ENCODE results near the gene WDR49. TPM values are rescaled to one million over a fixed set of nuclear protein-coding genes. Genes with fewer than 3 reads are reported as not detected.

WDR49 gene
- total RNA-seq, 2 donors from 2014 or later: 0.93 to 1.6 TPM

- H3K4me3 Mint-ChIP-seq: no peak overlapping the region
Measured at GRCh38 chr3:167480748-167481147, 173.0 kb downstream of the WDR49 start.

GRCh38 chr3:167473863-167474262 lies 179.9 kb downstream of the WDR49 start, which contains the start of gene SERPINI2:
Gene SERPINI2, minus strand, starts transcription at chr3:167474042. Its CDS starts 2,208 bp downstream, at chr3:167471834.
- Histone ChIP-seq H3K27ac (ENCODE audit: low read depth, low read length) (no peak within 1 kb of the TSS), H3K4me3 (ENCODE audit: low read length) (no peak within 1 kb of the TSS), H3K4me1 (ENCODE audit: control insufficient read depth, insufficient read depth, low read length) (no peaks in the 10 kb centered on the region), H3K36me3 (ENCODE audit: control insufficient read depth, insufficient read depth, low read length) (no peaks in the 10 kb centered on the region), H3K9ac (ENCODE audit: extremely low read depth, low read length, poor library complexity, severe bottlenecking) (no peak within 1 kb of the TSS), H3K27me3 (ENCODE audit: control insufficient read depth, insufficient read depth, low read length, poor library complexity, severe bottlenecking) (peaks cover 29% of the 10 kb centered on the region), H3K9me3 (ENCODE audit: control insufficient read depth, low read length) (no peaks in the 10 kb centered on the region)
- no peaks in the 10 kb centered on the region for H3K9me3 Mint-ChIP-seq
- no peaks in the 10 kb centered on the region for H3K36me3 Mint-ChIP-seq (ENCODE audit: low read depth)
- H3K27me3 Mint-ChIP-seq (ENCODE audit: insufficient read depth): peaks cover 6% of the 10 kb centered on the region
- WGBS, 2 experiments (ENCODE audit: insufficient coverage in 1 of 2, insufficient read length in 1 of 2): 94 to 100% methylated on average over 1 to 2 of the region's 4 CpGs
- H3K27ac Mint-ChIP-seq: no peak within 1 kb of the TSS
- no peaks in the 10 kb centered on the region for H3K4me1 Mint-ChIP-seq
- TF ChIP-seq CTCF (conservative IDR thresholded peaks at IDR 0.05): no peak
- DNase-seq: no peak
- no peak within 1 kb of the TSS for H3K4me3 Mint-ChIP-seq

More at GRCh38 chr3:167480748-167481147, 173.0 kb downstream of the WDR49 start:
- H3K36me3 Mint-ChIP-seq (ENCODE audit: low read depth): no peaks in the 10 kb centered on the region
- Histone ChIP-seq H3K9ac (ENCODE audit: extremely low read depth, low read length, poor library complexity, severe bottlenecking) (no peak overlapping the region), H3K4me3 (ENCODE audit: low read length) (no peak overlapping the region), H3K27ac (ENCODE audit: low read depth, low read length) (no peak overlapping the region), H3K36me3 (ENCODE audit: control insufficient read depth, insufficient read depth, low read length) (no peaks in the 10 kb centered on the region), H3K9me3 (ENCODE audit: control insufficient read depth, low read length) (peaks cover 10% of the 10 kb centered on the region), H3K4me1 (ENCODE audit: control insufficient read depth, insufficient read depth, low read length) (no peaks in the 10 kb centered on the region), H3K27me3 (ENCODE audit: control insufficient read depth, insufficient read depth, low read length, poor library complexity, severe bottlenecking) (peaks cover 91% of the 10 kb centered on the region)
- DNase-seq: no peak
- 92 to 100% methylated on average over 2 of the region's 2 CpGs for WGBS, 2 experiments (ENCODE audit: insufficient coverage in 1 of 2, insufficient read length in 1 of 2)
- H3K27me3 Mint-ChIP-seq (ENCODE audit: insufficient read depth): peaks cover 55% of the 10 kb centered on the region
- peaks cover 6% of the 10 kb centered on the region for H3K4me1 Mint-ChIP-seq
- TF ChIP-seq CTCF (conservative IDR thresholded peaks at IDR 0.05): no peak
- no peak overlapping the region for H3K27ac Mint-ChIP-seq
- no peaks in the 10 kb centered on the region for H3K9me3 Mint-ChIP-seq

- 93 to 100% methylated on average over 2 to 3 of the region's 3 CpGs for WGBS, 2 experiments (ENCODE audit: insufficient coverage in 1 of 2, insufficient read length in 1 of 2)
Measured at GRCh38 chr3:167469381-167469780, 184.4 kb downstream of the WDR49 start.

More at GRCh38 chr3:167469381-167469780, 184.4 kb downstream of the WDR49 start:
- no peaks in the 10 kb centered on the region for H3K27me3 Mint-ChIP-seq (ENCODE audit: insufficient read depth)
- no peak overlapping the region for H3K4me3 ChIP-seq (ENCODE audit: low read length)
- no peaks in the 10 kb centered on the region for H3K36me3 Mint-ChIP-seq (ENCODE audit: low read depth)
- no peak for TF ChIP-seq CTCF (conservative IDR thresholded peaks at IDR 0.05)
- DNase-seq: no peak
- H3K4me1 ChIP-seq (ENCODE audit: control insufficient read depth, insufficient read depth, low read length): no peaks in the 10 kb centered on the region
- no peak overlapping the region for H3K9ac ChIP-seq (ENCODE audit: extremely low read depth, low read length, poor library complexity, severe bottlenecking)
- H3K27ac ChIP-seq (ENCODE audit: low read depth, low read length): no peak overlapping the region
- no peaks in the 10 kb centered on the region for H3K36me3 ChIP-seq (ENCODE audit: control insufficient read depth, insufficient read depth, low read length)
- H3K9me3 ChIP-seq (ENCODE audit: control insufficient read depth, low read length): no peaks in the 10 kb centered on the region
- no peaks in the 10 kb centered on the region for H3K27me3 ChIP-seq (ENCODE audit: control insufficient read depth, insufficient read depth, low read length, poor library complexity, severe bottlenecking)
- H3K27ac Mint-ChIP-seq: no peak overlapping the region
- no peak overlapping the region for H3K4me3 Mint-ChIP-seq
- no peaks in the 10 kb centered on the region for H3K9me3 Mint-ChIP-seq
- peaks cover 4% of the 10 kb centered on the region for H3K4me1 Mint-ChIP-seq

Data from endodermal cell (in vitro differentiated cells).